Thymus (tissue), 11 donors: ENCODE data around the gene NTSR2. TPM values are rescaled to one million over a fixed set of nuclear protein-coding genes. Genes with fewer than 3 reads are reported as not detected.

Experiments used
- DNase-seq, 9 donors: peaks; one replicate each; pipeline ENCODE4 v3.0.0-alpha.2; 2013; ENCODE audit warnings: low spot score in 9 of 9, low read depth in 6 of 9, missing footprints in 1 of 9
- H3K27ac ChIP-seq, 2 donors: one replicate each; pipeline ENCODE4 v1.5.1; 2013; ENCODE audit warnings: control low read depth in 1 of 2, low read depth in 1 of 2, low read length in 1 of 2, mild to moderate bottlenecking in 1 of 2, moderate library complexity in 1 of 2
- H3K27me3 ChIP-seq, 2 donors: one replicate each; pipeline ENCODE4 v1.5.1; 2013; ENCODE audit warnings: low read length in 1 of 2; ENCODE audit not compliant: control insufficient read depth in 2 of 2, insufficient read depth in 1 of 2
- H3K36me3 ChIP-seq, 2 donors: one replicate each; pipeline ENCODE4 v1.5.1; 2013; ENCODE audit warnings: low read length in 1 of 2, mild to moderate bottlenecking in 1 of 2, moderate library complexity in 1 of 2; ENCODE audit not compliant: control insufficient read depth in 2 of 2, insufficient read depth in 2 of 2
- H3K4me1 ChIP-seq, 2 donors: one replicate each; pipeline ENCODE4 v1.5.1; 2013; ENCODE audit warnings: low read length in 2 of 2; ENCODE audit not compliant: control insufficient read depth in 2 of 2, insufficient read depth in 2 of 2
- H3K4me3 ChIP-seq, 2 donors: one replicate each; pipeline ENCODE4 v1.5.1; 2013; ENCODE audit warnings: low read length in 2 of 2, control low read depth in 1 of 2, mild to moderate bottlenecking in 1 of 2
- H3K9me3 ChIP-seq, 2 donors: one replicate each; pipeline ENCODE4 v1.5.1; 2013; ENCODE audit warnings: low read length in 1 of 2, mild to moderate bottlenecking in 1 of 2; ENCODE audit not compliant: control insufficient read depth in 2 of 2, insufficient read depth in 1 of 2
- WGBS: extraction: QIAGEN DNeasy Blood & Tissue Kit; methylation state at CpG from one replicate; pipeline ENCODE4 v1.1.7; 2013; 5-methylcytosine and 5-hydroxymethylcytosine counted together
- polyA plus RNA-seq: library from polyadenylated mRNA; stranded (reverse); fragments of 200-250 nt; gene quantifications from one replicate; pipeline ENCODE4 v1.2.3, GENCODE V29; 2013
- total RNA-seq: library from RNA; stranded (reverse); fragments of 120-200 nt; gene quantifications from one replicate; pipeline ENCODE4 v1.2.4, GENCODE V29; 2013
- donor health status: healthy.

Gene NTSR2
- total and polyA plus RNA-seq, 2 donors: 0.07 TPM; not detected in 1

- H3K27me3 ChIP-seq: peaks cover 0 to 7% of the 10 kb centered on the region in 2 donors
- DNase-seq: no peak
- no peaks in the 10 kb centered on the region for H3K4me1 ChIP-seq
- H3K9me3 ChIP-seq: peaks cover 0 to 6% of the 10 kb centered on the region in 2 donors
- H3K4me3 ChIP-seq: no peak overlapping the region
- no peak overlapping the region for H3K27ac ChIP-seq
- H3K36me3 ChIP-seq: no peaks in the 10 kb centered on the region
- 96% methylated on average over 11 of the region's 11 CpGs for WGBS
Observed at GRCh38 chr2:11657195-11657594, 12.8 kb downstream of the NTSR2 start.

GRCh38 chr2:11656671-11657101 is 13.3 kb downstream of the NTSR2 start:
- peaks cover 0 to under 1% of the 10 kb centered on the region in 2 donors for H3K9me3 ChIP-seq
- H3K36me3 ChIP-seq: no peaks in the 10 kb centered on the region
- H3K27ac ChIP-seq: no peak overlapping the region
- H3K4me3 ChIP-seq: no peak overlapping the region
- no peak for DNase-seq
- H3K4me1 ChIP-seq: no peaks in the 10 kb centered on the region
- 93% methylated on average over 31 of the region's 31 CpGs for WGBS
- peaks cover 0 to 2% of the 10 kb centered on the region in 2 donors for H3K27me3 ChIP-seq

- H3K27me3 ChIP-seq: peaks cover 0 to 2% of the 10 kb centered on the region in 2 donors
- H3K4me3 ChIP-seq: no peak overlapping the region
- H3K4me1 ChIP-seq: no peaks in the 10 kb centered on the region
- DNase-seq: no peak
- H3K9me3 ChIP-seq: no peaks in the 10 kb centered on the region
- 100% methylated on average over 1 of the region's 1 CpG for WGBS
- no peaks in the 10 kb centered on the region for H3K36me3 ChIP-seq
- no peak overlapping the region for H3K27ac ChIP-seq
Observed at GRCh38 chr2:11656252-11656651, 13.7 kb downstream of the NTSR2 start.

- Histone ChIP-seq H3K27me3 (peaks cover 0 to 2% of the 10 kb centered on the region in 2 donors), H3K36me3 (no peaks in the 10 kb centered on the region), H3K27ac (no peak overlapping the region), H3K9me3 (no peaks in the 10 kb centered on the region), H3K4me1 (no peaks in the 10 kb centered on the region), H3K4me3 (no peak overlapping the region)
- 92% methylated on average over 4 of the region's 4 CpGs for WGBS
- DNase-seq: no peak
Observed at GRCh38 chr2:11655495-11655894, 14.5 kb downstream of the NTSR2 start.

- H3K27me3 ChIP-seq: peaks cover 0 to 2% of the 10 kb centered on the region in 2 donors
- no peaks in the 10 kb centered on the region for H3K4me1 ChIP-seq
- H3K27ac ChIP-seq: no peak overlapping the region
- no peaks in the 10 kb centered on the region for H3K36me3 ChIP-seq
- no peak for DNase-seq
- 77% methylated on average over 3 of the region's 3 CpGs for WGBS
- H3K9me3 ChIP-seq: no peaks in the 10 kb centered on the region
- no peak overlapping the region for H3K4me3 ChIP-seq
Observed at GRCh38 chr2:11652553-11652952, 17.4 kb downstream of the NTSR2 start.

- 68% methylated on average over 5 of the region's 5 CpGs for WGBS
- no peak overlapping the region for H3K27ac ChIP-seq
- H3K4me3 ChIP-seq: no peak overlapping the region
- no peak for DNase-seq
- no peaks in the 10 kb centered on the region for H3K4me1 ChIP-seq
- H3K27me3 ChIP-seq: peaks cover 0 to 2% of the 10 kb centered on the region in 2 donors
- H3K9me3 ChIP-seq: no peaks in the 10 kb centered on the region
- H3K36me3 ChIP-seq: no peaks in the 10 kb centered on the region
Observed at GRCh38 chr2:11651856-11652548, 18.0 kb downstream of the NTSR2 start.

GRCh38 chr2:11649093-11649492 is 20.9 kb downstream of the NTSR2 start:
- no peak overlapping the region for H3K4me3 ChIP-seq
- H3K9me3 ChIP-seq: no peaks in the 10 kb centered on the region
- H3K4me1 ChIP-seq: no peaks in the 10 kb centered on the region
- WGBS: 82% methylated on average over 2 of the region's 2 CpGs
- H3K27me3 ChIP-seq: peaks cover 0 to 2% of the 10 kb centered on the region in 2 donors
- no peaks in the 10 kb centered on the region for H3K36me3 ChIP-seq
- no peak for DNase-seq
- no peak overlapping the region for H3K27ac ChIP-seq

- Histone ChIP-seq H3K27me3 (peaks cover 0 to 2% of the 10 kb centered on the region in 2 donors), H3K36me3 (no peaks in the 10 kb centered on the region), H3K4me1 (no peaks in the 10 kb centered on the region), H3K4me3 (no peak overlapping the region), H3K27ac (no peak overlapping the region), H3K9me3 (no peaks in the 10 kb centered on the region)
- no peak for DNase-seq
- 83% methylated on average over 7 of the region's 7 CpGs for WGBS
Observed at GRCh38 chr2:11647834-11648600, 22.0 kb downstream of the NTSR2 start.

GRCh38 chr2:11646530-11646929 is 23.5 kb downstream of the NTSR2 start:
- Histone ChIP-seq H3K4me3 (no peak overlapping the region), H3K4me1 (no peaks in the 10 kb centered on the region), H3K27ac (no peak overlapping the region), H3K36me3 (no peaks in the 10 kb centered on the region), H3K27me3 (peaks cover 0 to 2% of the 10 kb centered on the region in 2 donors), H3K9me3 (no peaks in the 10 kb centered on the region)
- 94% methylated on average over 3 of the region's 3 CpGs for WGBS
- no peak for DNase-seq
